ENCODE data around the gene NKD2. TPM values are rescaled to one million over a fixed set of nuclear protein-coding genes. Genes with fewer than 3 reads are reported as not detected.

The NKD2 gene
- 10 to 100 TPM in 6 of 7 donors, 1 to 10 TPM in 1; 1.4 to 52.3 (median 17.9) TPM for total RNA-seq
- polyA plus RNA-seq, result 10 to 100 TPM in 1 of 3 donors, 1 to 10 TPM in 2; 5.9 to 16.4 (median 7.0) TPM
- long read RNA-seq, donor 1, transcript NKD2-203 (2 exons, 1,060 nt), result major isoform, 5 of 16 reads
- long read RNA-seq, donor 1, partial matches to known transcripts, result 6 of 16 reads
- long read RNA-seq, donor 1, other reads (novel, unspliced or antisense), result 0 of 16 reads
- long read RNA-seq, donor 2, partial matches to known transcripts, result 0 of 7 reads
- long read RNA-seq, donor 2, other reads (novel, unspliced or antisense), result 0 of 7 reads

GRCh38 chr5:1008451-1009358, at the start of gene NKD2:
TSS of gene NKD2 (plus strand) at chr5:1008802. CDS start at chr5:1009058, 256 bp downstream.
- Histone ChIP-seq H3K4me3 (peak within 1 kb of the TSS; percentile 33 to 71 (median 46)), H3K27me3 (replicated peaks in 1 of 7) (peaks cover 0 to 100% (median 54%) of the 10 kb centered on the region in 7 donors), H3K9me3 (no peaks in the 10 kb centered on the region), H3K27ac (peak within 1 kb of the TSS in 7 of 8 donors; percentile 2 to 79 (median 66)), H3K36me3 (no peaks in the 10 kb centered on the region), H3K4me1 (peaks cover 8 to 68% (median 43%) of the 10 kb centered on the region in 6 donors)
- intact Hi-C loops (cut with DNase I; ENCODE audit: low total_unique reads), result no loop called here
- DNase-seq, result peak; percentile 77
- 1 to 7% (median 2%) methylated on average over 18 to 108 of the region's 108 CpGs for WGBS, 5 donors
- peak in 9 of 11 experiments; percentile 32 to 74 (median 66) for TF ChIP-seq CTCF (IDR thresholded peaks at IDR 0.05 in 8 of 11, conservative IDR thresholded peaks at IDR 0.05 in 3 of 11)
- no peak for TF ChIP-seq POLR2A (IDR thresholded peaks at IDR 0.05)
- peak in 1 of 3 donors; percentile 21 for TF ChIP-seq POLR2AphosphoS5 (IDR thresholded peaks at IDR 0.05)

- Histone ChIP-seq H3K27me3 (replicated peaks in 1 of 7) (peaks cover 0 to 92% (median 19%) of the 10 kb centered on the region in 7 donors), H3K27ac (peak overlapping the region in 1 of 8 donors; percentile 76), H3K4me3 (no peak overlapping the region), H3K36me3 (no peaks in the 10 kb centered on the region), H3K4me1 (peaks cover 0 to 58% (median 27%) of the 10 kb centered on the region in 6 donors), H3K9me3 (no peaks in the 10 kb centered on the region)
- peak; percentile 54 for DNase-seq
- TF ChIP-seq CTCF (IDR thresholded peaks at IDR 0.05 in 8 of 11, conservative IDR thresholded peaks at IDR 0.05 in 3 of 11) (no peak), POLR2A (IDR thresholded peaks at IDR 0.05) (no peak), POLR2AphosphoS5 (IDR thresholded peaks at IDR 0.05) (no peak)
- 79 to 83% (median 80%) methylated on average over 33 to 47 of the region's 47 CpGs for WGBS, 5 donors
- intact Hi-C loops (cut with DNase I; ENCODE audit: low total_unique reads), result no loop called here
These were observed 48.7 kb upstream of the NKD2 start for GRCh38 chr5:959581-960531.

- peak overlapping the region in 1 of 8 donors; percentile 8 for H3K27ac ChIP-seq
- peak; percentile 58 for DNase-seq
- H3K36me3 ChIP-seq, result no peaks in the 10 kb centered on the region
- H3K4me1 ChIP-seq, result peaks cover 0 to 60% (median 27%) of the 10 kb centered on the region in 6 donors
- no peaks in the 10 kb centered on the region for H3K9me3 ChIP-seq
- no peak for TF ChIP-seq POLR2A (IDR thresholded peaks at IDR 0.05)
- TF ChIP-seq CTCF (IDR thresholded peaks at IDR 0.05 in 8 of 11, conservative IDR thresholded peaks at IDR 0.05 in 3 of 11), result no peak
- TF ChIP-seq POLR2AphosphoS5 (IDR thresholded peaks at IDR 0.05), result no peak
- intact Hi-C loops (cut with DNase I; ENCODE audit: low total_unique reads), result no loop called here
- no peak overlapping the region for H3K4me3 ChIP-seq
- H3K27me3 ChIP-seq (replicated peaks in 1 of 7), result peaks cover 0 to 99% (median 19%) of the 10 kb centered on the region in 7 donors
- WGBS, 5 donors, result 60 to 70% (median 67%) methylated on average over 7 of the region's 7 CpGs
These were observed 48.1 kb upstream of the NKD2 start for GRCh38 chr5:960551-960950.
